GM18870 (cell line): Measurements from ENCODE around the gene DNAJC11.
A peak's percentile ranks its signal among the peaks of the same experiment; 100 is the strongest.
"Not testable (repeated sequence)": the region's sequence is repeated elsewhere in the genome, so short reads cannot be mapped to it uniquely, and the experiment has no call there.

Experiments
- ATAC-seq: cut with Tn5 transposase; IDR thresholded peaks from one replicate; pipeline ENCODE4 v1.9.1; 2021; ENCODE audit warnings: moderate library complexity; ENCODE audit not compliant: unreplicated experiment

DNAJC11 gene, protein sequence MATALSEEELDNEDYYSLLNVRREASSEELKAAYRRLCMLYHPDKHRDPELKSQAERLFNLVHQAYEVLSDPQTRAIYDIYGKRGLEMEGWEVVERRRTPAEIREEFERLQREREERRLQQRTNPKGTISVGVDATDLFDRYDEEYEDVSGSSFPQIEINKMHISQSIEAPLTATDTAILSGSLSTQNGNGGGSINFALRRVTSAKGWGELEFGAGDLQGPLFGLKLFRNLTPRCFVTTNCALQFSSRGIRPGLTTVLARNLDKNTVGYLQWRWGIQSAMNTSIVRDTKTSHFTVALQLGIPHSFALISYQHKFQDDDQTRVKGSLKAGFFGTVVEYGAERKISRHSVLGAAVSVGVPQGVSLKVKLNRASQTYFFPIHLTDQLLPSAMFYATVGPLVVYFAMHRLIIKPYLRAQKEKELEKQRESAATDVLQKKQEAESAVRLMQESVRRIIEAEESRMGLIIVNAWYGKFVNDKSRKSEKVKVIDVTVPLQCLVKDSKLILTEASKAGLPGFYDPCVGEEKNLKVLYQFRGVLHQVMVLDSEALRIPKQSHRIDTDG

DNA sequence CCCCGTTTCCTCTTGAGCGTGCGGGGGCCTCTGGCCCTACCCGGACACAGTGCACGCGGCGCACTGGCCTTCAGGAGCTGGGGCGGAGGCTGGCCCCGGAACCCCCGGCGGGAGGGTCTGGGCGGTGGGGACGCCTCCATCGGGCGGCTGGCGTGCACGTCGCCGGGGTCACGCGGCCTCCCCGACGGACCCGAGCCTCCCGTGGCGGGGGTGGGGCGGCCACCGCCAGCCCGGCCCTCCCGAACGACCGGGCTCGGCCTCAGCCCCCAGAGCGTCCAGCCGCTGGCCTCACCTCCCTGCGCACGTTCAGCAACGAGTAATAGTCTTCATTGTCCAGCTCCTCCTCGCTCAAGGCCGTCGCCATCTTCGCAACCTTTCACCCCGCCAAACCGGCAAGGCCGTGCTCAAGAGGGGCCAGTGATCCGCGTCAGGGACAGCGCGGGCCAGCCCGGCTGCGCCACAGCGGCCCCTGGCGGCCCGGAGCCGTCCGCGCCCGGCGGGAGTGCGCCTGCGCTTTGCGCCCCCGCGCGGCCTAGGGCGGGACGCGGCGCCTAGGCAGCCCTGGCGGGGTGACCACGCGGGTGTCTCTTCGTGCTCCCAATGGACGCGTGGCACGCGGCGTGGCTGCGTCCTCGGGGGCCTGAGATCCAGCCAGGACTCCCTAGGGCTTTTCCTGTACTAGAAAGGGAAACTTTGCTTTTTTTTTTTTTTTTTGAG lies at the start of gene DNAJC11:
DNAJC11 (minus strand) TSS at position 380 of the 717 bp plus-strand sequence; CDS start at position 364, 16 bp downstream.
- peak; percentile 77 for ATAC-seq

GRCh38 chr1:6750490-6750889 lies 48.9 kb upstream of the DNAJC11 start:
- ATAC-seq: no peak

- no peak for ATAC-seq
These were observed 46.1 kb upstream of the DNAJC11 start for GRCh38 chr1:6747674-6748073.

DNA sequence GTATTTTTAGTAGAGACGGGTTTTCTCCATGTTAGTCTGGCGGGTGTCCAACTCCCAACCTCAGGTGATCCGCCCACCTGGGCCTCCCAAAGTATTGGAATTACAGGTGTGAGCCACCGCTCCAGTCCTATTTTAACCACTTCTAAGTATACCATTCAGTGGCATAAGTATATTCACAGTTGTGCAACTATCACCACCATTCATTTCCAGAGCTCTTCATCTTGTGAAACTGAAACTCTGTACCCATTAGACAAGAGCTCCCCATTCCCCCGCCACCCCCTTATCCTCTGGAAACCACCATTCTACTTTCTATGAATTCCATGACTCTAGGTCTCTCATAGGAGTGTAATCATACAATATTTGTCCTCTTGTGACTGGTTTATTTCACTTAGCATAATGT lies 43.5 kb upstream of the DNAJC11 start:
- ATAC-seq: no peak

- no peak for ATAC-seq
These were observed 41.8 kb upstream of the DNAJC11 start for GRCh38 chr1:6743189-6744101.

- ATAC-seq: not testable (repeated sequence)
These were observed 41.1 kb upstream of the DNAJC11 start for GRCh38 chr1:6742676-6743188.

- no peak for ATAC-seq
These were observed 37.5 kb upstream of the DNAJC11 start for GRCh38 chr1:6738987-6739676.

DNA sequence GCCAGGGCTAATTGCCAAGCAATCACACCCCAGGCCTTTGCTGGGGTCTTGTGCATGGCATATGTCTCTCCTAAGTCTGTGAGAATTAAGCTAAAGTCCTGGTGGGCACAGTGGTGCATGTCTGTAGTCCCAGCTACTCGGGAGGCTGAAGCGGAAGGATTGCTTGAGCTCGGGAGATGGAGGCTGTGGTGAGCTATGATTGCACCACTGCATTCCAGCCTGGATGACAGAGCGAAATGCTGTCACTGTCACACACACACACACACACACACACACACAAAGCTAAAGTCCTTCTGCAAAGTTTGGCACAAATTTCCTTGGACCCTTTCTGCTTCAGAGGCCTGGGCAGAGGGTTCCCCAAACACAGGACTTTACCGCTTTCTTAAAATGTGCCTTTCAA lies 31.3 kb upstream of the DNAJC11 start:
- ATAC-seq: no peak

GRCh38 chr1:6731905-6732304 lies 30.3 kb upstream of the DNAJC11 start:
- no peak for ATAC-seq

GRCh38 chr1:6730880-6731279 lies 29.3 kb upstream of the DNAJC11 start:
- ATAC-seq: no peak

DNA sequence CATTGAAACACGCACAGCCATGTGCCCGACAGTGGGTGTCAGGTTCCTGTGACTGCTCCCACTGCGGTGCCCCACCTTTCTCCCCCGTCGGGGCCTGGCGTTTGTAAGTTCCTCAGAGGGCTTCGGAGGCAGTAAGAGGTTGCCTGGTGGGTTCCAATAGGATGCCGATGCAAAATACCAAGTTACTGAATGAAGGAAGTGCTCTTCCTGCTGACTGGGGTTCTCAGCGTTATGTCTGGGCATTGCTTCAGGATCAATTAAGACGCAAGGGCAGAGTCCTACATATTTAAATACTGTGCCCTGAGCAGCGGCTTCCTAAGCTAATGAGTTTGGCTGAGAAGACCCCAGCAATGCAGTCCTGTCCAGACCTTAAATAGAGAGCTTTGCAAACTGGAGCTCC lies 28.9 kb upstream of the DNAJC11 start:
- ATAC-seq: no peak

DNA sequence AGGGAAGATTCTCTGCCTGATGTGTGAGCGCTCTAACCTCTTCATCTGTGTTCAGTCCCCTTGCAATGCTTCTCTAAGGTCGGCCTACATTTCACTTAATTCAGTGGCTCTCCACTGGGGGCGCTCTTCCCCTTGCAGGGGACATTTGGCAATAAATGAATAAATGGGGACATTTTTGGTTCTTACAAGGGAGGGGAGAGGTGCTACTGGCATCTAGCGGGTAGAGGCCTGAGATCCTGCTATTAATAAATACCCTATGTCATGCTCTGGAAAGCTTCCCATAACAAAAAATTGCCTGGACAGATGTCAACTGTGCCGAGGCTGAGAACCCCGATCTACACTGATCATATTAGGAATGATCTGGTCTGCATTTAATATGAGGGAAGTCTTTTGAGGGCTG lies 25.9 kb upstream of the DNAJC11 start:
- ATAC-seq: no peak

DNA sequence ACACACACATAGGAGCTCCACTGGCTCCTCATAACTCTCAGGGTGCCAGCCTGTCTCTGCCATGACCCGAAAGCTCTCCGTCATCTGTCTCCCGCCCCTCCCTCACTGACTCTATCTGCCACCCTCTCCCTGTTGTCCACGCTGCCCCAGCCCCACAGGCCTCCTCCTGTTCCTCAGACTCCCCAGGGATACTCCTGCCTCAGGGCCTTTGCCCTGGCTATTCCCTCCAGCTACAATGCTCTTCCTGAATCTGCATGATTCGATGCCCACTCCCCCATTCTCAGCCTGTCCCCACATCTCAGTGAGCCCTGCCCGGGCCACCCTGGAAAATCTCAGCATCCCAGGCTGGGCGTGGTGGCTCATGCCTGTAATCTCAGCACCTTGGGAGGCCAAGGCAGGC lies 24.6 kb upstream of the DNAJC11 start:
- no peak for ATAC-seq

- ATAC-seq: no peak
These were observed 23.0 kb upstream of the DNAJC11 start for GRCh38 chr1:6724517-6725141.

DNA sequence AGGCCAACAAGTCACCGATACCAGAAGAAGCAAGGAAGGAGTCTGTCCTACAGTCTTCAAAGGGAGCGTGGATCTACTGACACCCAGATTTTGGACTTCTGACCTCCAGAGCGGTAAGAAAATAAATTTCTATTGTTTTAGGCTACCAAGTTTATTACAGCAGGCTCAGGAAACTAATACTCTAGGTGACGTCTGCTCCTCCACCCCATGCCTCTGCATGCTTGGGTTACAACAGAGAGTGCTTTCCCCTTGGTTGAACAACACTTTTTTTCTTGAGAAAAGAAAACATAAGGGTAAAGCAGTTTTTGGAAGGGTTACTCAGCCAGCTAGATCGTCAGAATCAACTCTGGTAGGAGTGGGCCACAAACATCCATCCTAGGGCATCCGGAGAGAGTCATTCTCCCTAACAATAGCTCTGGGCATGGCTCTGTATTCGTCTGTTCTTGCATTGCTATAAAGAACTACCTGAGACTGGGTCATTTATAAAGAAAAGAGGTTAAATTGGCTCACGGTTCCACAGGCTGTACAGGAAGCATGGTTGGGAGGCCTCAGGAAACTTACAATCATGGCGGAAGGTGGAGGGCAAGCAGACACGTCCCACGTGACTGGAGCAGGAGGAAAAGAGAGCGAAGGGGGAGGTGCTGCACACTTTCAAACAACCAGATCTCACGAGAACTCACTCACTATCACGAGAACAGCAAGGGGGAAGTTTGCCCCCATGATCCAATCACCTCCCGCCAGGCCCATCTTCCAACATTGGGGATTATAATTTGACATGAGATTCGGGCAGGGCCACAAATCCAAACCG lies 22.2 kb upstream of the DNAJC11 start:
- no peak for ATAC-seq

- ATAC-seq: no peak
These were observed 9.6 kb upstream of the DNAJC11 start for GRCh38 chr1:6711174-6711573.

GRCh38 chr1:6704746-6705145 lies 3.1 kb upstream of the DNAJC11 start:
- ATAC-seq: no peak

DNA sequence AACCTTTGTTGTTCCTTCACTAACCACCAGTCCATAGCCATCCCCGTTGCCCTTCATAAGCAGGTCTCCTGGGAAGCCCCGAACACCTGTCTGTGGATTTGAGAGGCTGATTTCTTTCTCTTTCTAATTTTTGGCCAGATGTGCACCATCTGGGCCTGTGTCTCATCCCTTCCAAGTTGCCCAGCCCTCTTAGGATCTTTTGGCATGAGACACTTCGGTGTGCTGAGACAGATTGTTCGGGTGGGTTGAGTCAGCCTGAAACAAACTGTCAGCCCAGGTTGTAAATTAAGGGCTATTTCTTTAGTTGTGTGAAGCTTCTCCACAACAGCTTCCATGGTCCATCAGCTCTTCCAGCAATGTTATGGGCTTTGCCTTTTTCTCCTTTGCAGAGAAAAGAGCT lies 1.4 kb upstream of the DNAJC11 start:
- no peak for ATAC-seq
